Measurements from ENCODE around the gene NCAPD3.

The NCAPD3 gene

DNA sequence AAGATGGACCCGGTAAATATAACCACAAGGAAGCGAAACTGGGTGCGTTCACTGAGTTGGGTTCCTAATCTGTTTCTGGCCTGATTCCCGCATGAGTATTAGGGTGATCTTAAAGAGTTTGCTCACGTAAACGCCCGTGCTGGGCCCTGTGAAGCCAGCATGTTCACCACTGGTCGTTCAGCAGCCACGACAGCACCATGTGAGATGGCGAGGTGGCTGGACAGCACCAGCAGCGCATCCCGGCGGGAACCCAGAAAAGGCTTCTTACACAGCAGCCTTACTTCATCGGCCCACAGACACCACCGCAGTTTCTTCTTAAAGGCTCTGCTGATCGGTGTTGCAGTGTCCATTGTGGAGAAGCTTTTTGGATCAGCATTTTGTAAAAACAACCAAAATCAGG is 74.4 kb downstream of the NCAPD3 start:
- DNase-seq (ENCODE audit: low read depth) = no peak
- no peak overlapping the region for H3K4me3 ChIP-seq (ENCODE audit: low read depth, low read length)
- TF ChIP-seq, protein P1, sequence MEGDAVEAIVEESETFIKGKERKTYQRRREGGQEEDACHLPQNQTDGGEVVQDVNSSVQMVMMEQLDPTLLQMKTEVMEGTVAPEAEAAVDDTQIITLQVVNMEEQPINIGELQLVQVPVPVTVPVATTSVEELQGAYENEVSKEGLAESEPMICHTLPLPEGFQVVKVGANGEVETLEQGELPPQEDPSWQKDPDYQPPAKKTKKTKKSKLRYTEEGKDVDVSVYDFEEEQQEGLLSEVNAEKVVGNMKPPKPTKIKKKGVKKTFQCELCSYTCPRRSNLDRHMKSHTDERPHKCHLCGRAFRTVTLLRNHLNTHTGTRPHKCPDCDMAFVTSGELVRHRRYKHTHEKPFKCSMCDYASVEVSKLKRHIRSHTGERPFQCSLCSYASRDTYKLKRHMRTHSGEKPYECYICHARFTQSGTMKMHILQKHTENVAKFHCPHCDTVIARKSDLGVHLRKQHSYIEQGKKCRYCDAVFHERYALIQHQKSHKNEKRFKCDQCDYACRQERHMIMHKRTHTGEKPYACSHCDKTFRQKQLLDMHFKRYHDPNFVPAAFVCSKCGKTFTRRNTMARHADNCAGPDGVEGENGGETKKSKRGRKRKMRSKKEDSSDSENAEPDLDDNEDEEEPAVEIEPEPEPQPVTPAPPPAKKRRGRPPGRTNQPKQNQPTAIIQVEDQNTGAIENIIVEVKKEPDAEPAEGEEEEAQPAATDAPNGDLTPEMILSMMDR (IDR thresholded peaks at IDR 0.05; ENCODE audit: insufficient read depth, low read depth, low read length, missing control alignments) = no peak

GRCh38 chr11:134146598-134146997 is 77.2 kb downstream of the NCAPD3 start:
- TF ChIP-seq, protein P1 (IDR thresholded peaks at IDR 0.05; ENCODE audit: insufficient read depth, low read depth, low read length, missing control alignments) = no peak
- no peak overlapping the region for H3K4me3 ChIP-seq (ENCODE audit: low read depth, low read length)

DNA sequence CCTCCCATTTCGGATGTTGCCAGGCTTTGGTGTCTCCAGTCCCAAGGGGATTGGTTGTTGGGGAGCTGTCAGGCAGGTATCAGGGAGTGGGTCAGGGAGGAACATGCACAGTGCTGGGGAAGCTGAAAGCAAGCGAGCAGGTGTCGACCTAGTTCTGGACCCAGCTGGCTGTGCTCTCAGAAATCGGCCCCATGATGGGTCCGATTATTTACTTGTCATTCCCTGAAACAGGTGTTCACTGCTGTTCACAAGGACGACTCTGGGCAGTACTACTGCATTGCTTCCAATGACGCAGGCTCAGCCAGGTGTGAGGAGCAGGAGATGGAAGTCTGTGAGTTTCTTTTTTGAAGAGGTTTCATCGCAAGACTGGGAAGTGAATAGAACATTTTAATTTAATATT is 78.1 kb downstream of the NCAPD3 start:
- no peak overlapping the region for H3K4me3 ChIP-seq (ENCODE audit: low read depth, low read length)
- no peak for DNase-seq (ENCODE audit: low read depth)
- TF ChIP-seq, protein P1 (IDR thresholded peaks at IDR 0.05; ENCODE audit: insufficient read depth, low read depth, low read length, missing control alignments) = no peak

More at GRCh38 chr11:134146598-134146997, 77.2 kb downstream of the NCAPD3 start:
- DNase-seq (ENCODE audit: low read depth) = no peak

- no peak overlapping the region for H3K4me3 ChIP-seq (ENCODE audit: low read depth, low read length)
- no peak for DNase-seq (ENCODE audit: low read depth)
- TF ChIP-seq, protein P1 (IDR thresholded peaks at IDR 0.05; ENCODE audit: insufficient read depth, low read depth, low read length, missing control alignments) = no peak
These were observed 79.0 kb downstream of the NCAPD3 start for GRCh38 chr11:134144744-134145143.

DNA sequence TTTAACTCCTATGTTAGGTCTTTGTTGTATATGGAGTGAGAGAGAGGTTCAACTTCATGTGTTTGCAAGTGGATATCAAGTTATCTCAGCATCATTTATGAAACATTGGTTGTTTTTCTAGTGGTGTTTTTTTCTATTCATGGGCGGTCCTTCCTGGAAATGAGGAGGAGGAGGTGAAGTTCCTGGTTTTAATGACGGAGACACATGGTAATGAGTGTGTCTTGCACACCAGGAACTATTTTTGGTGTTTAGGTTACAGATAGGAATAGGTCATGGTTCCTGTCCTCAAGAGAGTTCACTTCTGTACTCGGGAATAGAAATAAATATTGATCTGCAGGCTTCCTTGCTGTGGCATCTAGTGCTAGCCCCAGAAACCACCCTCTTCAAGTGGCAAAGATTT is 80.0 kb downstream of the NCAPD3 start:
- TF ChIP-seq, protein P1 (IDR thresholded peaks at IDR 0.05; ENCODE audit: insufficient read depth, low read depth, low read length, missing control alignments) = no peak
- no peak overlapping the region for H3K4me3 ChIP-seq (ENCODE audit: low read depth, low read length)
- no peak for DNase-seq (ENCODE audit: low read depth)

DNA sequence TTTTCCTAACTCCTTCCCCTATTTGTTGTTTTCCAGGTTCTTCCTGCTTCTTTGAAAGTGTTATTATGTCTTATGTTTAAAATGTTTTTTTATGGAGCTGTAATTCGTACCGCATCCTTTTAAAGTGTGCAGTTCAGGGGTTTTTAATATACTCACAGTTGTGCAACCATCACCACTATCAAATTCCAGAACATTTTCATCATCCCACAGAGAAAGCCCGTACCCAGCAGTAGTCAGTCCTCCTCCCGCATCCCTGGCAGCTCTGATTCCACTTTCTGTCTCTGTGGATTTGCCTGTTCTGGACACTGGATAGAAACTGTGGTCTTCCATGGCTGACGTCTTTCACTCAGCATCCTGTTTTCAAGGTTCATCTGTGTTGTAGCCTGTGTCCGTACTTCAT is 81.2 kb downstream of the NCAPD3 start:
- TF ChIP-seq, protein P1 (IDR thresholded peaks at IDR 0.05; ENCODE audit: insufficient read depth, low read depth, low read length, missing control alignments) = no peak
- H3K4me3 ChIP-seq (ENCODE audit: low read depth, low read length) = no peak overlapping the region
- DNase-seq (ENCODE audit: low read depth) = no peak

- no peak overlapping the region for H3K4me3 ChIP-seq (ENCODE audit: low read depth, low read length)
- TF ChIP-seq, protein P1 (IDR thresholded peaks at IDR 0.05; ENCODE audit: insufficient read depth, low read depth, low read length, missing control alignments) = no peak
- no peak for DNase-seq (ENCODE audit: low read depth)
These were observed 82.7 kb downstream of the NCAPD3 start for GRCh38 chr11:134140961-134141490.
